ENCODE data around the gene PTGER1. TPM values are rescaled to one million over a fixed set of nuclear protein-coding genes. Genes with fewer than 3 reads are reported as not detected.

The PTGER1 gene
- total and polyA plus RNA-seq, 9 of the 15 experiments (the other 6 are each of a cell fraction or from before 2014, with no cell fraction given) = 0.06 to 0.36 (median 0.31) TPM; not detected in 5

- no peak for TF ChIP-seq FOXO4 (CRISPR knock-in tag; IDR thresholded peaks at IDR 0.05)
- no peak for TF ChIP-seq MAX (CRISPR knock-in tag; IDR thresholded peaks at IDR 0.05)
- TF ChIP-seq ZC3H8 (IDR thresholded peaks at IDR 0.05) = no peak
- TF ChIP-seq MBD2 (IDR thresholded peaks at IDR 0.05; ENCODE audit: borderline replicate concordance, low read depth) = no peak; the same call in 1 of the 2 replicates
- TF ChIP-seq ILF3 (IDR thresholded peaks at IDR 0.05; ENCODE audit: borderline replicate concordance) = no peak; the same call in 1 of the 2 replicates
- TF ChIP-seq GATA2 (CRISPR knock-in tag; IDR thresholded peaks at IDR 0.05) = no peak
- TF ChIP-seq KDM1A (IDR thresholded peaks at IDR 0.05) = no peak
- TF ChIP-seq POLR2H (tag; IDR thresholded peaks at IDR 0.05; ENCODE audit: low read depth) = peak; percentile 97
- TF ChIP-seq ZBTB34 (CRISPR knock-in tag; IDR thresholded peaks at IDR 0.05) = no peak
- no peak for TF ChIP-seq MECOM (CRISPR knock-in tag; IDR thresholded peaks at IDR 0.05)
- peak; percentile 69 for TF ChIP-seq PCBP1 (IDR thresholded peaks at IDR 0.05; ENCODE audit: low read depth, low read length, poor library complexity, severe bottlenecking)
- TF ChIP-seq ZBED1 (IDR thresholded peaks at IDR 0.05) = peak; percentile 88; the same call in 1 of the 2 replicates
- peak; percentile 96 for TF ChIP-seq CCNT2 (IDR thresholded peaks at IDR 0.05; ENCODE audit: borderline replicate concordance, extremely low read depth, insufficient read length, low read depth, low read length)
- peak; percentile 2 for TF ChIP-seq MEIS2 (IDR thresholded peaks at IDR 0.05; ENCODE audit: partially characterized antibody)
- TF ChIP-seq MTF1 (CRISPR knock-in tag; IDR thresholded peaks at IDR 0.05; ENCODE audit: borderline replicate concordance) = no peak
- no peak for TF ChIP-seq E2F8 (IDR thresholded peaks at IDR 0.05; ENCODE audit: low read depth, partially characterized antibody)
- TF ChIP-seq ZBTB2 (IDR thresholded peaks at IDR 0.05) = no peak
- no peak for TF ChIP-seq PRMT5 (CRISPR knock-in tag; IDR thresholded peaks at IDR 0.05)
- TF ChIP-seq ZNF655 (CRISPR knock-in tag; IDR thresholded peaks at IDR 0.05) = no peak
- TF ChIP-seq HCFC1 (IDR thresholded peaks at IDR 0.05; ENCODE audit: low read depth, low read length) = peak; percentile 41
Measured at GRCh38 chr19:14517840-14518505, 42.8 kb upstream of the PTGER1 start, which contains the start of gene DNAJB1 (continued).
